G401 (cell line): Measurements from ENCODE around the gene FADS2. TPM values are rescaled to one million over a fixed set of nuclear protein-coding genes. Genes with fewer than 3 reads are reported as not detected.

Experiments used
- DNase-seq: peaks from one replicate; pipeline ENCODE4 v3.0.0-alpha.2; 2015; ENCODE audit warnings: low spot score
- in situ Hi-C: cut with HindIII; loops from 2 replicates; pipeline ENCODE4 v1.10.0; 2016; ENCODE audit warnings: low sequenced_read_pairs, mixed read lengths
- total RNA-seq: library from RNA; depleted of rRNA; stranded (reverse); fragments of >200 nt; shearing (Covaris generic); gene quantifications from 2 replicates; pipeline ENCODE4 v1.2.3, GENCODE V29; 2014; rRNA removed

The FADS2 gene
- total RNA-seq, 1 experiment from 2014 or later: 244 TPM

- DNase-seq: no peak
- in situ Hi-C loops: no loop called here
Measured at GRCh38 chr11:61911128-61911700, 83.1 kb downstream of the FADS2 start.

- in situ Hi-C loops: no loop called here
- no peak for DNase-seq
Measured at GRCh38 chr11:61911701-61912529, 83.8 kb downstream of the FADS2 start.

- in situ Hi-C loops: no loop called here
- no peak for DNase-seq
Measured at GRCh38 chr11:61912530-61912898, 84.4 kb downstream of the FADS2 start.

GRCh38 chr11:61912991-61913698 lies 85.0 kb downstream of the FADS2 start:
- in situ Hi-C loops: no loop called here
- no peak for DNase-seq

GRCh38 chr11:61913699-61914395 lies 85.7 kb downstream of the FADS2 start:
- in situ Hi-C loops: no loop called here
- DNase-seq: no peak

- in situ Hi-C loops: no loop called here
- no peak for DNase-seq
Measured at GRCh38 chr11:61914471-61915171, 86.5 kb downstream of the FADS2 start.

GRCh38 chr11:61916737-61917333 lies 88.7 kb downstream of the FADS2 start:
- in situ Hi-C loops: no loop called here
- DNase-seq: no peak

Other genes starting within 250 kb of the FADS2 start
- gene SYT7, start 247.2 kb upstream of the FADS2 start, total RNA-seq: 1.6 and 3.4 TPM in 2 replicates
- gene DAGLA, start 147.9 kb upstream of the FADS2 start, total RNA-seq: 0.74 and 1.4 TPM in 2 replicates
- gene MYRF, start 75.7 kb upstream of the FADS2 start, total RNA-seq: 0.71 and 1.4 TPM in 2 replicates
- 41.4 and 66.0 TPM in 2 replicates for gene TMEM258, start 35.7 kb upstream of the FADS2 start, total RNA-seq
- gene FEN1, start 35.4 kb upstream of the FADS2 start, total RNA-seq: 94.5 and 105 TPM in 2 replicates
- gene FADS1, start 11.3 kb upstream of the FADS2 start, total RNA-seq: 131 and 148 TPM in 2 replicates
- gene FADS3, start 63.2 kb downstream of the FADS2 start, total RNA-seq: 44.4 and 47.1 TPM in 2 replicates
- 12.4 and 19.0 TPM in 2 replicates for gene RAB3IL1, start 89.3 kb downstream of the FADS2 start, total RNA-seq
- 0.10 and 0.18 TPM in 2 replicates for gene BEST1, start 122.1 kb downstream of the FADS2 start, total RNA-seq
- gene FTH1, start 139.3 kb downstream of the FADS2 start, total RNA-seq: 588 and 699 TPM in 2 replicates